HG03135 (cell line): ENCODE data around the gene KCNB1.
"Not testable (repeated sequence)": the region's sequence is repeated elsewhere in the genome, so short reads cannot be mapped to it uniquely, and the experiment has no call there.

Source experiments
- ATAC-seq: cut with Tn5 transposase; IDR thresholded peaks from one replicate; pipeline ENCODE4 v1.9.1; 2021; ENCODE audit warnings: mild to moderate bottlenecking, moderate library complexity; ENCODE audit not compliant: unreplicated experiment

The KCNB1 gene

DNA sequence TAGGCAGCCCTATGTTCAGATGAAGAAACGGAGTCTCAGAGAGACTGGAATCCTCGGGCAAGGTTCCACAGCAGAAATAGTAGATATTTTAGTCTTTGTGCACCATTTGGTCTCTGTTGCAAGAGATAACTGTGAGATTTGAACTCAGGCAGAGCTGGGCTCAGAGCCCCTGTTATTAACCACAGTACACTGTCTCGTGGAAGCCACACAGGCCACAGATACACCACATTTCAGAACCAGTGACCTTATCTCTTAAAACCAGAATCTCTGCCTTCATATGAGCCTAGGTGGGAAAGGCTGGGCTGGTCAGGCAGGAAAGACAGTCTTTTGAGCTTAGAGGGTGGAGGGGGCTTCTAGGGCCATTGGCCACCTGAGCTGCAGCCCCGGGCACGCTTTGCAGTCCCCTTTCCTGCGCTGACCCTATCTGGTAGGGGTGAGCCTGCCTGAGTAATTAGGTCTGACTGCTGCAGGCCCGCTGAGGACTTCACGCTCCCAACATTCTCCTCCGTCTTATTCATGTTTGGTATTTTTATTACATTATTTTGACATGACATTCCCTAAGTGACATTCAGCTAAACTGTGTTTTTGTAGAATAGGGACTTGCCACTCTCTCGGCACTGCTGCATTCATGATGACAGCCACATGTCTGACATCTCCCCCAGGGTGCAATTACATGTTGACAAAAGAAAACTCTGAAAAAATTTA, 71.1 kb downstream of the KCNB1 start:
- ATAC-seq, result no peak

- not testable (repeated sequence) for ATAC-seq
Observed at GRCh38 chr20:49409975-49410621, 72.4 kb downstream of the KCNB1 start.

GRCh38 chr20:49409302-49409974, 73.0 kb downstream of the KCNB1 start:
- no peak for ATAC-seq

- no peak for ATAC-seq
Observed at GRCh38 chr20:49408509-49409104, 73.9 kb downstream of the KCNB1 start.

GRCh38 chr20:49406666-49407065, 75.8 kb downstream of the KCNB1 start:
- no peak for ATAC-seq

GRCh38 chr20:49405696-49406095, 76.8 kb downstream of the KCNB1 start:
- no peak for ATAC-seq

DNA sequence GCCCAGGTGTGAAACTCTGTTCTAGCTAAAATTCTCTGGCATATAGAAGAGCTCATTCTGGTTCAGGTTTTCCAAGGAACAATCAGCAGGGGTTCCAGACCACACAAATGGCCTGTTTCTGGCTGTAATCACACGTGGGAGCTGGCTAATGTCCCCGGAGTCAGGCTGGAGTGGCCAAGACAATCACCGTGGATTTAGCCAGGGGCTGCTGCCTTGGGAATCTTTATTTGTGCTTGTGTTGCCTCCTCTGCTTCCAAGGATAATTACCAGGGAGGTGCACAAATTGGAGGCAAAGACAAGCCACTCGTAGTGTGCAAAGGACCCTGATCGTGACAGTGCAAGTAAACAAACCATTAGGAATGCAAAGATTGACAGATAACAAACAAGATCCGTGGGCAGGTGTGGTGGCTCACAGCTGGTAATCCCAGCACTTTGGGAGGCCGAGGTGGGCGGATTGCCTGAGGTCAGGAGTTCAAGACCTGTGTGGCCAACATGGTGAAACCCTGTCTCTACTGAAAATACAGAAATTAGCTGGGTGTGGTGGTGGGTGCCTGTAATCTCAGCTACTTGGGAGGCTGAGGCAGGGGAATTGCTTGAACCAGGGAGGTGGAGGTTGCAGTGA, 77.3 kb downstream of the KCNB1 start:
- no peak for ATAC-seq

DNA sequence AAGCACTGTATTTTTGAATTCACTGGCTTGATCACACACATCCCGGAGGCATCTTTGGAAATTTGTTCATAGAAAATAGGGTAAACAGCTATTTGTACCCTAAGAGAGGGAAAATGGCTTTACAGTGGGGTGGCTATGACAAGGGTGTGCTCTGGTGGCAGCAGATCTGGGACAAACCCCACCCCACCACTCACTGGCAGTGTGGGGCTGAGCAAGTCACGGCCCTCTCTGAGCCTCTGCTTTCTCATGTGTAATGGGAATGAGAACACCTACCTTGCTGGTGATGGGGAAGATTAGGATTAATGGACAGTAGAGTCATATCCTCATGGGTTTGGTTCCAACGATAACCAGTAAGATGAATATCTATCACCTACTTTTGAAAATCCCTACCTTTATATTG, 78.0 kb downstream of the KCNB1 start:
- no peak for ATAC-seq

- no peak for ATAC-seq
Observed at GRCh38 chr20:49403911-49404310, 78.6 kb downstream of the KCNB1 start.

DNA sequence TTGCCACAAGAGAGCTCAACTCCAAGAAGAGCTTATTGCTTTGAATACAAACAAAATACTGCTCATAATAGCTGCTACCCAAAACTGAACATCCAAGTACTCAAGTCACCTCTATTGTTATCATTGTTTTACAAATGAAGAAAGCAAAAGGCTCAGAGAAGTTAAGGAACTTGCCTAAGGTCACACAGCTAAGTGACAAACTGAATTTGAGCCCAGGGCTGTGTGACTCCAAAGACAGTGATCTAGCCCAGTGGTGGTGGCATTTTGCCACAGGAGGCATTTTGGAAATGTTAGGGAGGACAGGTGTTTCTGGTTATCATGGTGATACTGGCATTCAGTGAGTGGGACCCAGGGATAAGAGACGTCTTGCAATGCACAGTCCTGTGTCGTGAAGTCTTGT, 79.5 kb downstream of the KCNB1 start:
- no peak for ATAC-seq

GRCh38 chr20:49400904-49401303, 81.6 kb downstream of the KCNB1 start:
- ATAC-seq, result no peak

- no peak for ATAC-seq
Observed at GRCh38 chr20:49400410-49400809, 82.1 kb downstream of the KCNB1 start.

GRCh38 chr20:49399329-49399728, 83.1 kb downstream of the KCNB1 start:
- ATAC-seq, result no peak

- no peak for ATAC-seq
Observed at GRCh38 chr20:49398401-49399144, 83.9 kb downstream of the KCNB1 start.

DNA sequence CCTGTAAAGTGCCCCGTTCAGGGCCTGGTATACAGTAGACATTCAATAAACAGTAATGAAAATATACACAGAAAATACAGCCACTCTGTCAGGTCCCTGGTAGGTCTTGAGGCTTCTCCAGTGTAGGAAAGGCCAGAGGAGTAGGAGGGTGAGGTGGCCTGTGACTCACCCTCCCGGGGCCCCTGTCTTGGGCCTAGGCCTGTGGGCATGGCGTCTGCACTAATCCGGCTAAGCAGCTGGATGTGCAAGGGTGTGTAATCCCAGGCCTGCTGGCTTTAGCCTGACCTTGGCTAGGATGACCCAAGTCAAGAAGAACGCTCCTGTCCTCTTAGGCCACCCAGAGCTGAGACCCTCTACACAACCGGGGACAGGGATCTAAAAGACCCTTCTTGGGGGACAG, 84.9 kb downstream of the KCNB1 start:
- no peak for ATAC-seq

DNA sequence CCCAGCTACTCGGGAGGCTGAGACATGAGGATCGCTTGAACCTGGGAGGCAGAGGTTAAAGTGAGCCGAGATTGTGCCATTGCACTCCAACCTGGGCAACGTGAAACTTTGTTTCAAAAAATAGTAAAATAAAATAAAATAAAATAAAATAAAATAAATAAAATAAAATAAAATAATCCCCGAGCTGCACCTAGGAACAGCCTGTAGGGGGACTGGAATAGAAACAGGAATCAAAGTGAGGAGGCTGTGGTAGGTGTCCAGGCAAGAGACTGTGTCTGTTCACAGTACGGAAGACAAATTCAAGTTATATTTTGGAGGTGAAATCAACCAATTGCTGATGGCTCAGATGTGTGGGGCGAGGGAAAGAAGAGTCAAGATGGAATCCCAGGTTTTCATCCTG, 86.2 kb downstream of the KCNB1 start:
- ATAC-seq, result no peak

DNA sequence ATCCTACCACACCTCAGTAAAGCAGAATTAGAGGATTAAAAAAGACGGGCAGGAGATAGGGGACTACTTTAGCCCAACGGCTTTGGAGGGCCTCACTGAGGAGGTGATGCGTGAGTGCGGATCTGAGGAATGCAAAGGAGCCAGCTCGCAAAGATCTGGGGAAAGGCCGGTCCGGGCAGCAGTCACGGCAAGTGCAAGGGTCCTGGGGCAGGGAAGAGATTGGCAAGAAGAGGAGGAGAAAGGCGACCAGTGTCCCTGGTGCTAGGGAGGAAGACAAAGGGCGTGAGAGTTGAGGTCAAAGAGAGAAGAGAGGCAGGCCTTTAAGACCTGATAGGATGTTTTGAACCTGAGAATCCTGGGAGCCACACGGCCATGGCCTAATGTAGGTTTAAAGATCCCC, 86.8 kb downstream of the KCNB1 start:
- no peak for ATAC-seq

DNA sequence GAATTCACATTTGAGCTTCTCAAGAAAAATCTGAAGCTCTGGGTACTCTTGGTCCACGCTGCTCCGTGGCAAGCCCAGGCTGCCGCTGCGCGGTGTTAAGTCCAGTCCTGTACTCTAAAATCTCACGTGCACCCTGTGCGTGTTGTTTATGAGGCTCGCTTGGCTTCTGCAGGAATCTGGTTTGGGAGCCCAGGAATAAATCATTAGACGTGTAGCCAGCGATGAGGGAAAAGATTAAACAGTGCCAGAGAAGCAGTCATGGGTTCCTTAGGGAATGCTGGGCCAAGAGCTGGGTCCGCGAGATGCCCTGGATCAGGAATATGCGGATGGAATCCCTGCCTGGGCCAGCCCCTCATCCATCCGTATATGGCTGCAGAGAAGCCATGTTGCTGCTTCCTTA, 87.3 kb downstream of the KCNB1 start:
- ATAC-seq, result no peak

DNA sequence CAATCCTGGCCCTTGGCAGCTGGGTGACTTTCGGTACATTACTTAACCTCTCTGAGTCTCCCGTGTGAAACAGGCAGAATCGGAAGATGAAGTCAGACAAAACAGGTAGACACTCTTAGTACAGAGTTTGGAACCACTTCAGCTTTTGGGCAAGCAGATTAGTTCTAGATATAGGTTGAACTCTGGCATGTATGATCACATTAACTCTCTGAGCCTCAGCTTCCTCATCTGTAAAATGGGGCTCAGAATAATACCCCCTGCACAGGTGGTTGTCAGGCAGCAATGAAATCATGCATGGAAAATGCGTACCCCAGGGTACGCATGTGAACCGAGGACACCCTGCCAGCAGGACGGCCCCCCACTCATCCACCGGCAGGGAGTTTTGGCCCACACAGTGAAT, 87.7 kb downstream of the KCNB1 start:
- no peak for ATAC-seq

- no peak for ATAC-seq
Observed at GRCh38 chr20:49394264-49394663, 88.2 kb downstream of the KCNB1 start.

GRCh38 chr20:49393803-49394202, 88.7 kb downstream of the KCNB1 start:
- ATAC-seq, result no peak
